Measurements from ENCODE around the gene TXK. TPM values are rescaled to one million over a fixed set of nuclear protein-coding genes. Genes with fewer than 3 reads are reported as not detected.
A peak's percentile ranks its signal among the peaks of the same experiment; 100 is the strongest.

The TXK gene
- total and polyA plus RNA-seq, 7 experiments from 2014 or later: 35.5 to 128 (median 112) TPM

GRCh38 chr4:48030470-48030869 is 103.6 kb downstream of the TXK start:
- ChIA-PET POLR2A (no interaction called here), CTCF (no interaction called here)
- no peaks in the 10 kb centered on the region for H3K36me3 Mint-ChIP-seq
- H3K4me1 ChIP-seq (ENCODE audit: control insufficient read depth in 2 of 2, insufficient read depth in 2 of 2, low read length in 2 of 2): peaks cover 0 to 4% of the 10 kb centered on the region in 2 donors
- H3K4me1 Mint-ChIP-seq: peaks cover 4 to 14% (median 5%) of the 10 kb centered on the region in 7 donors
- peaks cover 0 to 7% (median 0%) of the 10 kb centered on the region in 5 donors for H3K27me3 Mint-ChIP-seq
- no peaks in the 10 kb centered on the region for H3K27me3 ChIP-seq (ENCODE audit: control insufficient read depth in 2 of 2, insufficient read depth in 2 of 2, low read length in 2 of 2)
- H3K4me3 ChIP-seq (ENCODE audit: low read length): no peak overlapping the region
- H3K27ac ChIP-seq (ENCODE audit: low read depth, low read length): no peak overlapping the region
- H3K36me3 ChIP-seq (ENCODE audit: control insufficient read depth in 2 of 3, insufficient read depth in 3 of 3, low read length in 3 of 3): no peaks in the 10 kb centered on the region
- no peak overlapping the region for H3K27ac Mint-ChIP-seq
- ATAC-seq (no peak), DNase-seq (no peak)
- no peak overlapping the region for H3K4me3 Mint-ChIP-seq
- no peaks in the 10 kb centered on the region for H3K9me3 Mint-ChIP-seq
- intact Hi-C loops (cut with micrococcal nuclease): no loop called here
- no peaks in the 10 kb centered on the region for H3K9me3 ChIP-seq (ENCODE audit: control insufficient read depth in 2 of 3, low read length in 3 of 3)

- Histone ChIP-seq H3K9me3 (ENCODE audit: control insufficient read depth in 2 of 3, low read length in 3 of 3) (no peaks in the 10 kb centered on the region), H3K4me3 (ENCODE audit: low read length) (no peak overlapping the region), H3K36me3 (ENCODE audit: control insufficient read depth in 2 of 3, insufficient read depth in 3 of 3, low read length in 3 of 3) (no peaks in the 10 kb centered on the region), H3K27me3 (ENCODE audit: control insufficient read depth in 2 of 2, insufficient read depth in 2 of 2, low read length in 2 of 2) (no peaks in the 10 kb centered on the region), H3K4me1 (ENCODE audit: control insufficient read depth in 2 of 2, insufficient read depth in 2 of 2, low read length in 2 of 2) (no peaks in the 10 kb centered on the region), H3K27ac (ENCODE audit: low read depth, low read length) (no peak overlapping the region)
- Mint-ChIP-seq H3K4me3 (no peak overlapping the region), H3K27ac (no peak overlapping the region), H3K4me1 (peaks cover under 1 to 11% (median 1%) of the 10 kb centered on the region in 7 donors), H3K27me3 (peaks cover 0 to 18% (median 5%) of the 10 kb centered on the region in 5 donors), H3K36me3 (peaks cover 0 to 4% (median 0%) of the 10 kb centered on the region in 5 donors), H3K9me3 (no peaks in the 10 kb centered on the region)
- ChIA-PET POLR2A (no interaction called here), CTCF (no interaction called here)
- DNase-seq: no peak
- ATAC-seq: no peak
- intact Hi-C loops (cut with micrococcal nuclease): no loop called here
Observed at GRCh38 chr4:48028696-48029095, 105.4 kb downstream of the TXK start.

GRCh38 chr4:48027653-48028052 is 106.4 kb downstream of the TXK start:
- Mint-ChIP-seq H3K27me3 (peaks cover 3 to 21% (median 5%) of the 10 kb centered on the region in 5 donors), H3K27ac (peak overlapping the region in 1 of 9 donors; percentile 38), H3K9me3 (no peaks in the 10 kb centered on the region), H3K4me3 (no peak overlapping the region), H3K4me1 (peaks cover 0 to 10% (median 0%) of the 10 kb centered on the region in 7 donors), H3K36me3 (peaks cover 0 to 4% (median 0%) of the 10 kb centered on the region in 5 donors)
- H3K9me3 ChIP-seq (ENCODE audit: control insufficient read depth in 2 of 3, low read length in 3 of 3): no peaks in the 10 kb centered on the region
- intact Hi-C loops (cut with micrococcal nuclease): no loop called here
- no peak for DNase-seq
- ChIA-PET POLR2A (interaction anchor here (0.7 kb wide), 1 partner anchor 9 kb away, joined by 3 read pairs; no protein-coding TSS in a partner anchor), CTCF (interaction anchor here (0.6 kb wide), 1 partner anchor 88 kb away, joined by 3 read pairs; no protein-coding TSS in a partner anchor)
- no peak for ATAC-seq
- H3K4me1 ChIP-seq (ENCODE audit: control insufficient read depth in 2 of 2, insufficient read depth in 2 of 2, low read length in 2 of 2): no peaks in the 10 kb centered on the region
- H3K4me3 ChIP-seq (ENCODE audit: low read length): no peak overlapping the region
- H3K36me3 ChIP-seq (ENCODE audit: control insufficient read depth in 2 of 3, insufficient read depth in 3 of 3, low read length in 3 of 3): no peaks in the 10 kb centered on the region
- no peak overlapping the region for H3K27ac ChIP-seq (ENCODE audit: low read depth, low read length)
- no peaks in the 10 kb centered on the region for H3K27me3 ChIP-seq (ENCODE audit: control insufficient read depth in 2 of 2, insufficient read depth in 2 of 2, low read length in 2 of 2)

GRCh38 chr4:48025005-48025404 is 109.0 kb downstream of the TXK start:
- CTCF ChIA-PET: interaction anchor here (0.6 to 0.9 kb wide), 2 partner anchors 63 to 66 kb away, joined by 3 read pairs; no protein-coding TSS in a partner anchor
- POLR2A ChIA-PET: no interaction called here

GRCh38 chr4:48024522-48024921 is 109.5 kb downstream of the TXK start:
- CTCF ChIA-PET: interaction anchor here (0.6 to 0.9 kb wide), 2 partner anchors 64 to 67 kb away, joined by 3 read pairs; no protein-coding TSS in a partner anchor
- H3K36me3 ChIP-seq (ENCODE audit: control insufficient read depth in 2 of 3, insufficient read depth in 3 of 3, low read length in 3 of 3): no peaks in the 10 kb centered on the region

More at GRCh38 chr4:48025005-48025404, 109.0 kb downstream of the TXK start:
- intact Hi-C loops (cut with micrococcal nuclease): no loop called here
- Mint-ChIP-seq H3K36me3 (peaks cover 0 to 5% (median 0%) of the 10 kb centered on the region in 5 donors), H3K27ac (no peak overlapping the region), H3K4me3 (no peak overlapping the region), H3K27me3 (peaks cover 5 to 21% (median 12%) of the 10 kb centered on the region in 5 donors), H3K4me1 (peaks cover 0 to 16% (median 0%) of the 10 kb centered on the region in 7 donors), H3K9me3 (peaks cover 0 to 2% (median 0%) of the 10 kb centered on the region in 11 donors)
- no peak overlapping the region for H3K27ac ChIP-seq (ENCODE audit: low read depth, low read length)
- H3K4me3 ChIP-seq (ENCODE audit: low read length): no peak overlapping the region
- ATAC-seq (no peak), DNase-seq (no peak)
- no peaks in the 10 kb centered on the region for H3K9me3 ChIP-seq (ENCODE audit: control insufficient read depth in 2 of 3, low read length in 3 of 3)
- no peaks in the 10 kb centered on the region for H3K27me3 ChIP-seq (ENCODE audit: control insufficient read depth in 2 of 2, insufficient read depth in 2 of 2, low read length in 2 of 2)
- no peaks in the 10 kb centered on the region for H3K36me3 ChIP-seq (ENCODE audit: control insufficient read depth in 2 of 3, insufficient read depth in 3 of 3, low read length in 3 of 3)
- H3K4me1 ChIP-seq (ENCODE audit: control insufficient read depth in 2 of 2, insufficient read depth in 2 of 2, low read length in 2 of 2): no peaks in the 10 kb centered on the region

GRCh38 chr4:48022192-48022799 is 111.8 kb downstream of the TXK start:
- Mint-ChIP-seq H3K27me3 (peaks cover 5 to 27% (median 14%) of the 10 kb centered on the region in 5 donors), H3K9me3 (peaks cover 0 to 2% (median 0%) of the 10 kb centered on the region in 11 donors), H3K4me1 (peaks cover 0 to 10% (median 3%) of the 10 kb centered on the region in 7 donors), H3K4me3 (no peak overlapping the region), H3K36me3 (peaks cover 0 to 5% (median 0%) of the 10 kb centered on the region in 5 donors), H3K27ac (peak overlapping the region in 1 of 9 donors; percentile 10)
- POLR2A ChIA-PET: no interaction called here
- Histone ChIP-seq H3K4me1 (ENCODE audit: control insufficient read depth in 2 of 2, insufficient read depth in 2 of 2, low read length in 2 of 2) (no peaks in the 10 kb centered on the region), H3K36me3 (ENCODE audit: control insufficient read depth in 2 of 3, insufficient read depth in 3 of 3, low read length in 3 of 3) (no peaks in the 10 kb centered on the region), H3K4me3 (ENCODE audit: low read length) (no peak overlapping the region), H3K27ac (ENCODE audit: low read depth, low read length) (no peak overlapping the region), H3K9me3 (ENCODE audit: control insufficient read depth in 2 of 3, low read length in 3 of 3) (no peaks in the 10 kb centered on the region), H3K27me3 (ENCODE audit: control insufficient read depth in 2 of 2, insufficient read depth in 2 of 2, low read length in 2 of 2) (no peaks in the 10 kb centered on the region)
- intact Hi-C loops (cut with micrococcal nuclease): no loop called here
- CTCF ChIA-PET: no interaction called here
- ATAC-seq (no peak), DNase-seq (no peak)

More at GRCh38 chr4:48024522-48024921, 109.5 kb downstream of the TXK start:
- Histone ChIP-seq H3K4me3 (ENCODE audit: low read length) (no peak overlapping the region), H3K4me1 (ENCODE audit: control insufficient read depth in 2 of 2, insufficient read depth in 2 of 2, low read length in 2 of 2) (no peaks in the 10 kb centered on the region), H3K27me3 (ENCODE audit: control insufficient read depth in 2 of 2, insufficient read depth in 2 of 2, low read length in 2 of 2) (no peaks in the 10 kb centered on the region), H3K9me3 (ENCODE audit: control insufficient read depth in 2 of 3, low read length in 3 of 3) (no peaks in the 10 kb centered on the region), H3K27ac (ENCODE audit: low read depth, low read length) (no peak overlapping the region)
- no peak overlapping the region for H3K4me3 Mint-ChIP-seq
- peaks cover 5 to 21% (median 12%) of the 10 kb centered on the region in 5 donors for H3K27me3 Mint-ChIP-seq
- H3K36me3 Mint-ChIP-seq: peaks cover 0 to 5% (median 0%) of the 10 kb centered on the region in 5 donors
- H3K4me1 Mint-ChIP-seq: peaks cover 0 to 16% (median 0%) of the 10 kb centered on the region in 7 donors
- POLR2A ChIA-PET: no interaction called here
- intact Hi-C loops (cut with micrococcal nuclease): no loop called here
- H3K9me3 Mint-ChIP-seq: peaks cover 0 to 2% (median 0%) of the 10 kb centered on the region in 11 donors
- ATAC-seq (no peak), DNase-seq (no peak)
- H3K27ac Mint-ChIP-seq: no peak overlapping the region

Measured in naive thymus-derived CD4-positive, alpha-beta T cell (primary cell).